Upper lobe of left lung (tissue), 4 donors: ENCODE data around the gene LMCD1.

Experiments
- EP300 ChIP-seq, 4 donors: sonication (generic); formaldehyde crosslinking; IDR thresholded peaks; one replicate each; pipeline ENCODE4 v1.5.1; 2017; ENCODE audit warnings: antibody characterized with exemption in 4 of 4, control low read depth in 2 of 4
- POLR2A ChIP-seq, 4 donors: fragments of 450-650 bp; IDR thresholded peaks; one replicate each; pipeline ENCODE4 v1.5.1; 2016 to 2017; ENCODE audit warnings: antibody characterized with exemption in 4 of 4, mild to moderate bottlenecking in 2 of 4
- POLR2AphosphoS5 ChIP-seq, 2 donors: sonication (generic); formaldehyde crosslinking; IDR thresholded peaks; one replicate each; pipeline ENCODE4 v1.5.1; 2017; ENCODE audit warnings: antibody characterized with exemption in 2 of 2
- TF ChIP-seq, protein P1 (sequence below), 6 experiments: fragments of 450-650 bp in 4 of 6; fragments of 200-600 bp in 2 of 6; sonication (generic) in 2 of 6; IDR thresholded peaks; one replicate each; pipeline ENCODE4 v1.5.1; 2016 to 2019; ENCODE audit warnings: antibody characterized with exemption in 6 of 6

DNA sequence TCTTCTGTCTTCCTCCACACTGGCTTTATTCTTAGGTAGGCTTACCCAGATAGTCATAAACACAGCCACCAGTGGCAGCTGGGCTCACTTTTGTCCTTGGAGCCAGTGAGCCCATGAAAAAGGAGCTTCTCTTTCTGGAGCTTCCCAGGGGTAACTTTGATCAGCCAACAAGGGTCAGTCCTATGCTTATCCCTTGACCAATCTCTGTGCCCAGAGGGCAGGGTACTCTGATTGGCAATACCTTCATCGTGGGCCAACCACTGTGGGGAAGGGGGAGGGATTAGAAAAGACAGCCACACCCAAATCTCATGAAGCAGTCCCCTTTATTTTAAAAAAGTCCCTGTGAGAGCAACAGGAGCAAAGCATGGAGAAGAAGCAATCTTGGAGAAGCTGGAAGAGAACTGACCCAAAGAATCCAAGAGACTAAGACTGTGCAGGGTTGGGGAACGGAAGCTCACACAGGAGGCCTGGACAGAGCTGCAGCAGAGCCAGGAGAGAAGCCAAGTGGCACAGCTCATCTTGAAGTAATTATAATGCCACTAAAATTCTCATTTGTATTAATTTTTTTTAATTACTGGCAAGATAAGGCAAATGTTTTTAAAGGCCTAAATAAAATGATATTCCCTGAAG is 72.5 kb downstream of the LMCD1 start:
- TF ChIP-seq, protein P1, sequence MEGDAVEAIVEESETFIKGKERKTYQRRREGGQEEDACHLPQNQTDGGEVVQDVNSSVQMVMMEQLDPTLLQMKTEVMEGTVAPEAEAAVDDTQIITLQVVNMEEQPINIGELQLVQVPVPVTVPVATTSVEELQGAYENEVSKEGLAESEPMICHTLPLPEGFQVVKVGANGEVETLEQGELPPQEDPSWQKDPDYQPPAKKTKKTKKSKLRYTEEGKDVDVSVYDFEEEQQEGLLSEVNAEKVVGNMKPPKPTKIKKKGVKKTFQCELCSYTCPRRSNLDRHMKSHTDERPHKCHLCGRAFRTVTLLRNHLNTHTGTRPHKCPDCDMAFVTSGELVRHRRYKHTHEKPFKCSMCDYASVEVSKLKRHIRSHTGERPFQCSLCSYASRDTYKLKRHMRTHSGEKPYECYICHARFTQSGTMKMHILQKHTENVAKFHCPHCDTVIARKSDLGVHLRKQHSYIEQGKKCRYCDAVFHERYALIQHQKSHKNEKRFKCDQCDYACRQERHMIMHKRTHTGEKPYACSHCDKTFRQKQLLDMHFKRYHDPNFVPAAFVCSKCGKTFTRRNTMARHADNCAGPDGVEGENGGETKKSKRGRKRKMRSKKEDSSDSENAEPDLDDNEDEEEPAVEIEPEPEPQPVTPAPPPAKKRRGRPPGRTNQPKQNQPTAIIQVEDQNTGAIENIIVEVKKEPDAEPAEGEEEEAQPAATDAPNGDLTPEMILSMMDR (IDR thresholded peaks at IDR 0.05): no peak
- TF ChIP-seq POLR2AphosphoS5 (IDR thresholded peaks at IDR 0.05): no peak
- TF ChIP-seq POLR2A (IDR thresholded peaks at IDR 0.05): no peak
- TF ChIP-seq EP300 (IDR thresholded peaks at IDR 0.05): no peak
